K562 (cell line): ENCODE results near the gene KTN1. TPM values are rescaled to one million over a fixed set of nuclear protein-coding genes. Genes with fewer than 3 reads are reported as not detected.

Experiments
- ATAC-seq: fragments of 200-7000 bp; cut with Tn5 transposase; 3 replicates; pipeline ENCODE4 v1.9.1; 2020; ENCODE audit warnings: moderate library complexity
- BruUV-seq: library from RNA; stranded (reverse); fragments of 400-500 nt; replicated peaks from 2 replicates; lab custom pipeline; 2021; lab: Mats Ljungman, UMichigan
- CTCF ChIA-PET: fragments of 300-600 bp; formaldehyde crosslinking; extraction: SDS; loops from one replicate; lab custom pipeline; 2021; ENCODE audit warnings: low intra/inter-chr PET ratio; lab: Yijun Ruan, JAX
- POLR2A ChIA-PET: fragments of 300-600, 350-650 bp; sonication (Branson Sonifier 250); formaldehyde crosslinking; extraction: SDS; loops from one replicate; lab custom pipeline; 2021; ENCODE audit warnings: antibody characterized with exemption, inconsistent platforms; lab: Yijun Ruan, JAX
- DNase-seq, 4 experiments: peaks; one replicate each; pipeline versions ENCODE4 v3.0.0 to v3.0.0-alpha.2; 2011 to 2018; ENCODE audit warnings: low spot score in 3 of 4, mixed read lengths in 3 of 4; ENCODE audit errors: extremely low read depth in 1 of 4
- FAIRE-seq: peaks from 2 replicates; lab custom pipeline; 2011; peaks lifted over from hg19 to GRCh38; lab: Jason Lieb, UNC
- H2AFZ ChIP-seq: 2 replicates; pipeline ENCODE4 v1.6.0; 2011; ENCODE audit warnings: low read depth, low read length, control low read depth, inconsistent platforms
- H3K27ac ChIP-seq: fragments of 200-600 bp; 3 replicates; pipeline ENCODE4 v1.8.0; 2011; ENCODE audit warnings: low read depth, mild to moderate bottlenecking, control low read depth, inconsistent platforms, low read length, moderate library complexity, mixed read lengths; ENCODE audit errors: extremely low read depth
- H3K27me3 ChIP-seq, 2 experiments: fragments of 300-600 bp in 1 of 2; 2 replicates in 1 of 2; 3 replicates in 1 of 2; pipeline versions ENCODE4 v1.6.0 to v1.8.0; 2011; ENCODE audit warnings: inconsistent platforms in 2 of 2, low read length in 2 of 2, mild to moderate bottlenecking in 1 of 2, mixed read lengths in 1 of 2, moderate library complexity in 1 of 2; ENCODE audit not compliant: control insufficient read depth in 2 of 2, insufficient read depth in 2 of 2
- H3K36me3 ChIP-seq: fragments of 300-600 bp; 3 replicates; pipeline ENCODE4 v1.8.0; 2011; ENCODE audit warnings: mild to moderate bottlenecking, low read length, inconsistent platforms; ENCODE audit not compliant: control insufficient read depth, insufficient read depth
- H3K4me1 ChIP-seq, 2 experiments: fragments of 200-600 bp in 1 of 2; replicated peaks in 1 of 2; 2 replicates in 1 of 2; 3 replicates in 1 of 2; pipeline versions ENCODE4 v1.5.1 to v1.8.0; 2011; ENCODE audit warnings: inconsistent platforms in 2 of 2, low read length in 2 of 2, mild to moderate bottlenecking in 1 of 2, mixed read lengths in 1 of 2, moderate library complexity in 1 of 2; ENCODE audit not compliant: control insufficient read depth in 2 of 2, insufficient read depth in 2 of 2
- H3K4me2 ChIP-seq: 2 replicates; pipeline ENCODE4 v1.6.1; 2011; ENCODE audit warnings: low read length, control low read depth, inconsistent platforms, mixed read lengths; ENCODE audit not compliant: insufficient read depth
- H3K4me3 ChIP-seq: fragments of 200-600 bp; sonication (generic), shearing (Covaris generic); 2 replicates; pipeline ENCODE4 v1.5.1; 2016; ENCODE audit warnings: control low read depth, inconsistent platforms
- H3K79me2 ChIP-seq: fragments of 200-600 bp; 3 replicates; pipeline ENCODE4 v1.8.0; 2011; ENCODE audit warnings: low read length, inconsistent platforms; ENCODE audit not compliant: control insufficient read depth, insufficient read depth
- H3K9ac ChIP-seq, 2 experiments: 2 replicates each; pipeline versions ENCODE4 v1.6.0 to v1.6.1; 2011; ENCODE audit warnings: low read depth in 2 of 2, low read length in 2 of 2, control low read depth in 1 of 2, inconsistent platforms in 1 of 2, mild to moderate bottlenecking in 1 of 2, mixed read lengths in 1 of 2; ENCODE audit not compliant: insufficient read depth in 1 of 2
- H3K9me1 ChIP-seq: one replicate; pipeline ENCODE4 v1.6.0; 2011; ENCODE audit warnings: inconsistent platforms, mild to moderate bottlenecking, low read length, moderate library complexity; ENCODE audit not compliant: control insufficient read depth, insufficient read depth
- H3K9me3 ChIP-seq: replicated peaks from 2 replicates; pipeline ENCODE4 v1.5.1; 2011; ENCODE audit warnings: low read depth, low read length, inconsistent platforms; ENCODE audit not compliant: control insufficient read depth, insufficient read depth
- H4K20me1 ChIP-seq: replicated peaks from 2 replicates; pipeline ENCODE4 v1.6.1; 2011; ENCODE audit warnings: low read length, inconsistent platforms, mixed read lengths; ENCODE audit not compliant: control insufficient read depth, insufficient read depth
- FOSL1 ChIP-seq: fragments of 200-800 bp; sonication (Bioruptor generic); conservative IDR thresholded peaks from 2 replicates; pipeline ENCODE4 v1.6.1; 2016; ENCODE audit warnings: missing genetic modification characterization, missing compliant biosample characterization
- GTF2F1 ChIP-seq: IDR thresholded peaks from 2 replicates; pipeline ENCODE4 v1.6.1; 2011; ENCODE audit warnings: low read depth, low read length, improper control_type of control experiment
- KDM1A ChIP-seq, 2 experiments: fragments of 450-650 bp; IDR thresholded peaks; 2 replicates each; pipeline ENCODE4 v1.6.1; 2016; ENCODE audit warnings: mild to moderate bottlenecking in 2 of 2
- MAFG ChIP-seq: fragments of 450-650 bp; conservative IDR thresholded peaks from 2 replicates; pipeline ENCODE4 v1.6.1; 2016; ENCODE audit warnings: missing genetic modification characterization, missing compliant biosample characterization
- RBM22 ChIP-seq: fragments of 200-400 bp; formaldehyde crosslinking; IDR thresholded peaks from 2 replicates; pipeline ENCODE4 v1.6.1; 2018; ENCODE audit warnings: low read length, low read depth; ENCODE audit not compliant: poor library complexity, severe bottlenecking
- RNF219 ChIP-seq: fragments of 250-450 bp; sonication (Bioruptor Pico); IDR thresholded peaks from 2 replicates; pipeline ENCODE4 v1.5.0; 2022; ENCODE audit warnings: mild to moderate bottlenecking
- WGBS: fragments of 100-300 bp; shearing (Covaris generic); methylation state at CpG from one replicate; pipeline ENCODE4 v1.1.6; 2016; ENCODE audit warnings: low coverage, mixed read lengths; ENCODE audit not compliant: insufficient coverage; ENCODE audit errors: missing lambda C conversion rate; 5-methylcytosine and 5-hydroxymethylcytosine counted together
- in situ Hi-C: fragments of 300-500 bp; cut with MboI; formaldehyde crosslinking; loops from 4 replicates; pipeline ENCODE4 v1.15.0; 2018; ENCODE audit warnings: inconsistent platforms, mixed read lengths
- intact Hi-C: fragments of 100-400 bp; cut with micrococcal nuclease; formaldehyde crosslinking; loops from 2 replicates; pipeline ENCODE4 v1.14.2; 2022
- polyA plus RNA-seq, 8 experiments: library from polyadenylated mRNA; depleted of rRNA in 4 of 8; stranded (reverse) in 5 of 8; unstranded in 3 of 8; fragments of >200 nt; fragmentation: Nextera tagmentation in 2 of 8; fragmentation: Illumina TruSeq in 1 of 8; extraction: Ambion mirVana in 2 of 8; extraction: Trizol in 1 of 8; gene quantifications; 2 replicates each; pipeline versions ENCODE4 v1.2.1 to v1.2.3, GENCODE V29; 2011 to 2014; ENCODE audit warnings: inconsistent platforms in 1 of 8, missing spikeins in 1 of 8
- total RNA-seq, 7 experiments: library from RNA; depleted of rRNA in 6 of 7; stranded (reverse); fragments of >200 nt in 6 of 7; fragmentation: Illumina TruSeq in 2 of 7; extraction: Trizol in 2 of 7; gene quantifications; 2 replicates each; pipeline versions ENCODE4 v1.2.1 to v1.2.3, GENCODE V29; 2011 to 2021; ENCODE audit warnings: low replicate concordance in 1 of 7

The KTN1 gene
- total and polyA plus RNA-seq, 9 of the 15 experiments (the other 6 are each of a cell fraction or from before 2014, with no cell fraction given) = 34.8 to 120 (median 63.6) TPM

- TF ChIP-seq RNF219 (CRISPR knock-in tag) = no peak
- no peak for TF ChIP-seq RBM22
Observed at GRCh38 chr14:55539975-55540374, 40.0 kb upstream of the KTN1 start (continued).

- Histone ChIP-seq H3K9ac (no peak overlapping the region), H3K4me3 (no peak overlapping the region), H3K27me3 (no peaks in the 10 kb centered on the region), H2AFZ (no peak overlapping the region), H3K79me2 (no peaks in the 10 kb centered on the region), H3K9me3 (no peaks in the 10 kb centered on the region), H3K4me1 (no peaks in the 10 kb centered on the region), H3K27ac (no peak overlapping the region), H3K36me3 (no peaks in the 10 kb centered on the region), H3K9me1 (no peaks in the 10 kb centered on the region), H4K20me1 (no peaks in the 10 kb centered on the region), H3K4me2 (no peak overlapping the region)
- 22% methylated on average over 5 of the region's 5 CpGs for WGBS
- no peak for TF ChIP-seq GTF2F1
- no peak for TF ChIP-seq KDM1A (IDR thresholded peaks at IDR 0.05)
- TF ChIP-seq FOSL1 (tag) = peak; percentile 53; the same call in 1 of the 2 replicates
- 0 out of 2 replicates have a peak, but pooled peaks have one; percentile 6 for TF ChIP-seq MAFG (tag)
- ChIA-PET CTCF (no interaction called here), POLR2A (interaction anchor here (1.3 kb wide), 1 partner anchor 9 kb away, joined by 3 read pairs; no protein-coding TSS in a partner anchor)
- no peak for FAIRE-seq
- in situ Hi-C loops (no loop called here), intact Hi-C loops (no loop called here)
- no peak for ATAC-seq
- no TSS peak for BruUV-seq
- DNase-seq = no peak
Observed at GRCh38 chr14:55540847-55541773, 38.9 kb upstream of the KTN1 start.
